Breast epithelium (tissue), 3 donors: ENCODE results near the gene SIRPA.

Experiments
- CTCF ChIP-seq, 3 donors: fragments of 450-650 bp; IDR thresholded peaks; one replicate each; pipeline ENCODE4 v1.5.1; 2016 to 2017; ENCODE audit warnings: antibody characterized with exemption in 3 of 3, mild to moderate bottlenecking in 3 of 3, moderate library complexity in 3 of 3
- POLR2A ChIP-seq: fragments of 450-650 bp; IDR thresholded peaks from one replicate; pipeline ENCODE4 v1.6.1; 2016; ENCODE audit warnings: antibody characterized with exemption, mild to moderate bottlenecking, moderate library complexity
- POLR2AphosphoS5 ChIP-seq, 3 donors: sonication (generic); formaldehyde crosslinking; IDR thresholded peaks; one replicate each; pipeline ENCODE4 v1.6.1; 2017; ENCODE audit warnings: antibody characterized with exemption in 3 of 3

GRCh38 chr20:1946442-1946761 lies 51.2 kb downstream of the SIRPA start:
- TF ChIP-seq CTCF (IDR thresholded peaks at IDR 0.05), result no peak
- no peak for TF ChIP-seq POLR2A
- TF ChIP-seq POLR2AphosphoS5 (IDR thresholded peaks at IDR 0.05), result no peak
